Mesenchymal stem cell (in vitro differentiated cells and primary cell): ENCODE results near the gene GBGT1.

Experiments used
- DNase-seq: peaks from one replicate; pipeline ENCODE4 v3.0.0-alpha.2; 2013
- H2AFZ ChIP-seq: one replicate; pipeline ENCODE4 v1.6.1; 2013; ENCODE audit warnings: low read depth, mild to moderate bottlenecking, control low read depth, inconsistent platforms, low read length, moderate library complexity
- H2AK5ac ChIP-seq: 2 replicates; pipeline ENCODE4 v1.6.1; 2013; ENCODE audit warnings: low read length, moderate library complexity, mild to moderate bottlenecking, inconsistent platforms; ENCODE audit not compliant: severe bottlenecking
- H2BK120ac ChIP-seq: one replicate; pipeline ENCODE4 v1.6.1; 2013; ENCODE audit warnings: low read depth, mild to moderate bottlenecking, inconsistent platforms, low read length, moderate library complexity
- H2BK12ac ChIP-seq, 2 experiments: one replicate each; pipeline ENCODE4 v1.6.1; 2013; ENCODE audit warnings: inconsistent platforms in 2 of 2, low read length in 2 of 2, mild to moderate bottlenecking in 2 of 2, moderate library complexity in 2 of 2, control low read depth in 1 of 2
- H2BK15ac ChIP-seq: one replicate; pipeline ENCODE4 v1.6.1; 2013; ENCODE audit warnings: mild to moderate bottlenecking, low read depth, inconsistent platforms; ENCODE audit not compliant: poor library complexity, severe bottlenecking
- H2BK5ac ChIP-seq: 2 replicates; pipeline ENCODE4 v1.6.1; 2013; ENCODE audit warnings: low read depth, mild to moderate bottlenecking, low read length, control low read depth, inconsistent platforms; ENCODE audit not compliant: poor library complexity, severe bottlenecking
- H3K14ac ChIP-seq, 2 experiments: one replicate each; pipeline ENCODE4 v1.6.1; 2013; ENCODE audit warnings: inconsistent platforms in 2 of 2, low read length in 2 of 2, control low read depth in 1 of 2, mild to moderate bottlenecking in 1 of 2, moderate library complexity in 1 of 2
- H3K18ac ChIP-seq, 2 experiments: one replicate each; pipeline ENCODE4 v1.6.1; 2013; ENCODE audit warnings: inconsistent platforms in 2 of 2, low read length in 2 of 2, control low read depth in 1 of 2, low read depth in 1 of 2, mild to moderate bottlenecking in 1 of 2
- H3K23ac ChIP-seq, 2 experiments: one replicate each; pipeline ENCODE4 v1.6.1; 2013; ENCODE audit warnings: inconsistent platforms in 2 of 2, low read length in 2 of 2, mild to moderate bottlenecking in 2 of 2, moderate library complexity in 2 of 2, control low read depth in 1 of 2
- H3K27ac ChIP-seq: 2 replicates; pipeline ENCODE4 v1.5.1; 2013; ENCODE audit warnings: mild to moderate bottlenecking, moderate library complexity, low read length, control low read depth, inconsistent platforms; ENCODE audit not compliant: poor library complexity, severe bottlenecking
- H3K27me3 ChIP-seq, 2 experiments: 2 replicates each; pipeline versions ENCODE4 v1.6.1 to v1.7.0; 2013; ENCODE audit warnings: low read length in 2 of 2, mild to moderate bottlenecking in 2 of 2, moderate library complexity in 2 of 2, control low read depth in 1 of 2, inconsistent platforms in 1 of 2; ENCODE audit not compliant: control insufficient read depth in 1 of 2, insufficient read depth in 1 of 2
- H3K36me3 ChIP-seq, 2 experiments: 2 replicates each; pipeline versions ENCODE4 v1.6.1 to v1.7.0; 2013; ENCODE audit warnings: low read length in 2 of 2, control low read depth in 1 of 2, inconsistent platforms in 1 of 2, low read depth in 1 of 2, mild to moderate bottlenecking in 1 of 2; ENCODE audit not compliant: insufficient read depth in 2 of 2, control insufficient read depth in 1 of 2
- H3K4ac ChIP-seq, 2 experiments: one replicate each; pipeline ENCODE4 v1.6.1; 2013; ENCODE audit warnings: inconsistent platforms in 2 of 2, low read length in 2 of 2, mild to moderate bottlenecking in 2 of 2, moderate library complexity in 2 of 2, control low read depth in 1 of 2, low read depth in 1 of 2
- H3K4me1 ChIP-seq: 2 replicates; pipeline ENCODE4 v1.6.1; 2013; ENCODE audit warnings: low read depth, low read length, control low read depth; ENCODE audit not compliant: control insufficient read depth, insufficient read depth
- H3K4me2 ChIP-seq: 2 replicates; pipeline ENCODE4 v1.6.1; 2013; ENCODE audit warnings: low read length, mild to moderate bottlenecking, inconsistent platforms; ENCODE audit not compliant: poor library complexity, severe bottlenecking
- H3K4me3 ChIP-seq, 2 experiments: 2 replicates each; pipeline versions ENCODE4 v1.5.1 to v1.7.0; 2013; ENCODE audit warnings: low read length in 2 of 2, mild to moderate bottlenecking in 2 of 2, control low read depth in 1 of 2, low read depth in 1 of 2; ENCODE audit not compliant: insufficient read depth in 1 of 2
- H3K79me1 ChIP-seq: replicated peaks from 2 replicates; pipeline ENCODE4 v1.6.1; 2013; ENCODE audit warnings: mild to moderate bottlenecking, control low read depth, low read length, inconsistent platforms; ENCODE audit not compliant: poor library complexity, severe bottlenecking
- H3K9ac ChIP-seq: 2 replicates; pipeline ENCODE4 v1.7.0; 2013; ENCODE audit warnings: mild to moderate bottlenecking, low read length, moderate library complexity
- H3K9me3 ChIP-seq: 2 replicates; pipeline ENCODE4 v1.7.0; 2013; ENCODE audit warnings: mild to moderate bottlenecking, low read length; ENCODE audit not compliant: control insufficient read depth
- H4K8ac ChIP-seq: one replicate; pipeline ENCODE4 v1.6.1; 2013; ENCODE audit warnings: inconsistent platforms, mild to moderate bottlenecking, low read length, moderate library complexity
- H4K91ac ChIP-seq: one replicate; pipeline ENCODE4 v1.6.1; 2013; ENCODE audit warnings: mild to moderate bottlenecking, low read length, inconsistent platforms
- WGBS: methylation state at CpG from one replicate; pipeline ENCODE4 v1.1.7; 2013; ENCODE audit warnings: mixed read lengths; 5-methylcytosine and 5-hydroxymethylcytosine counted together

The GBGT1 gene

DNA sequence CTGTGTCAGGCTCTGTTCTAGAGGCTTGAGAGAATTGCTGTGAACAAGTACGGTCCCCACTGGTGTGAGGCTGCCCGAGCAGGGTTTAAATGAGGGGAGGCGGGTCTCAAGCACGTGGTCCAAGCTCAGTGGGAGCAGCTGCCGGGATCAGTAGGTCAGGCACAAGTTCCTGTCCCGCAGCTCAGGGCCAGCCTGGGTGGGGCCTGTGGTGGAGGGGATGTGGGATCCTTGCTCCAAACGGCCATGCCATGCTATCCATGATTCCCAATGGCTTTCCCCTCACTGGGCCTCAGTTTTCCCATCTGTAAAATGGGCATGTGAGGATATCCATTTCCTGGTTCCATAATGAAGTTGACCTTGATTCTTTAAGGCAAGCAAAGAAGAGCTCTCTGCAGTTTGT, 28.3 kb upstream of the GBGT1 start:
- H3K9ac ChIP-seq, result no peak overlapping the region
- 66% methylated on average over 7 of the region's 7 CpGs for WGBS

GRCh38 chr9:133189826-133190225, 26.1 kb upstream of the GBGT1 start:
- H2BK5ac ChIP-seq, result no peak overlapping the region
- H3K4me1 ChIP-seq, result peaks cover 7% of the 10 kb centered on the region
- no peaks in the 10 kb centered on the region for H3K36me3 ChIP-seq
- WGBS, result 85% methylated on average over 8 of the region's 8 CpGs
- no peak overlapping the region for H3K18ac ChIP-seq
- H3K4me2 ChIP-seq, result no peak overlapping the region
- H3K9me3 ChIP-seq, result peaks cover 8% of the 10 kb centered on the region
- DNase-seq, result no peak
- no peak overlapping the region for H3K4ac ChIP-seq
- no peak overlapping the region for H2BK120ac ChIP-seq
- no peak overlapping the region for H3K27ac ChIP-seq
- no peak overlapping the region for H3K23ac ChIP-seq
- H3K79me1 ChIP-seq, result no peaks in the 10 kb centered on the region
- no peak overlapping the region for H3K9ac ChIP-seq
- H3K27me3 ChIP-seq, result peaks cover 35 to 38% of the 10 kb centered on the region in 2 experiments
- no peak overlapping the region for H2AK5ac ChIP-seq
- H2BK12ac ChIP-seq, result no peak overlapping the region
- no peak overlapping the region for H2BK15ac ChIP-seq
- H2AFZ ChIP-seq, result no peak overlapping the region
- no peak overlapping the region for H4K8ac ChIP-seq
- H4K91ac ChIP-seq, result peak overlapping the region; percentile 50
- no peak overlapping the region for H3K4me3 ChIP-seq
- no peak overlapping the region for H3K14ac ChIP-seq

More for the DNA sequence above, 28.3 kb upstream of the GBGT1 start:
- no peak overlapping the region for H2BK5ac ChIP-seq
- no peak overlapping the region for H2AK5ac ChIP-seq
- no peaks in the 10 kb centered on the region for H3K36me3 ChIP-seq
- H3K27me3 ChIP-seq, result peaks cover 31 to 37% of the 10 kb centered on the region in 2 experiments
- no peak overlapping the region for H3K4me2 ChIP-seq
- H3K4me3 ChIP-seq, result no peak overlapping the region
- no peak overlapping the region for H3K4ac ChIP-seq
- no peaks in the 10 kb centered on the region for H3K79me1 ChIP-seq
- H4K8ac ChIP-seq, result no peak overlapping the region
- no peak overlapping the region for H2BK120ac ChIP-seq
- no peak overlapping the region for H3K23ac ChIP-seq
- peaks cover 15% of the 10 kb centered on the region for H3K9me3 ChIP-seq
- H3K4me1 ChIP-seq, result peaks cover 6% of the 10 kb centered on the region
- no peak overlapping the region for H2BK15ac ChIP-seq
- no peak overlapping the region for H3K18ac ChIP-seq
- H2AFZ ChIP-seq, result no peak overlapping the region
- no peak for DNase-seq
- H3K27ac ChIP-seq, result no peak overlapping the region
- no peak overlapping the region for H3K14ac ChIP-seq
- H4K91ac ChIP-seq, result no peak overlapping the region
- no peak overlapping the region for H2BK12ac ChIP-seq

- no peak overlapping the region for H2BK15ac ChIP-seq
- H3K79me1 ChIP-seq, result no peaks in the 10 kb centered on the region
- H4K8ac ChIP-seq, result no peak overlapping the region
- no peak for DNase-seq
- no peak overlapping the region for H4K91ac ChIP-seq
- H2AFZ ChIP-seq, result no peak overlapping the region
- H3K4ac ChIP-seq, result no peak overlapping the region
- no peak overlapping the region for H3K27ac ChIP-seq
- H3K27me3 ChIP-seq, result peaks cover 37 to 43% of the 10 kb centered on the region in 2 experiments
- H3K4me2 ChIP-seq, result no peak overlapping the region
- peaks cover 7% of the 10 kb centered on the region for H3K4me1 ChIP-seq
- H3K9me3 ChIP-seq, result no peaks in the 10 kb centered on the region
- H2BK12ac ChIP-seq, result no peak overlapping the region
- no peak overlapping the region for H3K18ac ChIP-seq
- 77% methylated on average over 7 of the region's 7 CpGs for WGBS
- no peak overlapping the region for H2BK5ac ChIP-seq
- no peak overlapping the region for H3K23ac ChIP-seq
- no peak overlapping the region for H2AK5ac ChIP-seq
- no peak overlapping the region for H3K14ac ChIP-seq
- H2BK120ac ChIP-seq, result no peak overlapping the region
- no peak overlapping the region for H3K4me3 ChIP-seq
- no peak overlapping the region for H3K9ac ChIP-seq
- no peaks in the 10 kb centered on the region for H3K36me3 ChIP-seq
Observed at GRCh38 chr9:133188843-133189180, 25.1 kb upstream of the GBGT1 start.

GRCh38 chr9:133188006-133188842, 24.5 kb upstream of the GBGT1 start:
- Histone ChIP-seq H3K27ac (no peak overlapping the region), H2AK5ac (no peak overlapping the region), H3K4me3 (no peak overlapping the region), H2BK15ac (no peak overlapping the region), H3K9me3 (no peaks in the 10 kb centered on the region), H3K18ac (no peak overlapping the region), H3K14ac (no peak overlapping the region), H3K4me2 (no peak overlapping the region), H2BK5ac (no peak overlapping the region), H3K27me3 (peaks cover 40 to 48% of the 10 kb centered on the region in 2 experiments), H3K23ac (no peak overlapping the region), H3K9ac (no peak overlapping the region), H3K79me1 (no peaks in the 10 kb centered on the region), H2AFZ (no peak overlapping the region), H3K4ac (no peak overlapping the region), H3K36me3 (no peaks in the 10 kb centered on the region), H4K91ac (no peak overlapping the region), H2BK12ac (no peak overlapping the region), H3K4me1 (peaks cover 7% of the 10 kb centered on the region), H2BK120ac (no peak overlapping the region), H4K8ac (no peak overlapping the region)
- no peak for DNase-seq
- WGBS, result 56% methylated on average over 20 of the region's 21 CpGs
